ENCODE measurements around the gene CAV1.
"Not testable (repeated sequence)": the region's sequence is repeated elsewhere in the genome, so short reads cannot be mapped to it uniquely, and the experiment has no call there.

CAV1 gene, protein sequence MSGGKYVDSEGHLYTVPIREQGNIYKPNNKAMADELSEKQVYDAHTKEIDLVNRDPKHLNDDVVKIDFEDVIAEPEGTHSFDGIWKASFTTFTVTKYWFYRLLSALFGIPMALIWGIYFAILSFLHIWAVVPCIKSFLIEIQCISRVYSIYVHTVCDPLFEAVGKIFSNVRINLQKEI

DNA sequence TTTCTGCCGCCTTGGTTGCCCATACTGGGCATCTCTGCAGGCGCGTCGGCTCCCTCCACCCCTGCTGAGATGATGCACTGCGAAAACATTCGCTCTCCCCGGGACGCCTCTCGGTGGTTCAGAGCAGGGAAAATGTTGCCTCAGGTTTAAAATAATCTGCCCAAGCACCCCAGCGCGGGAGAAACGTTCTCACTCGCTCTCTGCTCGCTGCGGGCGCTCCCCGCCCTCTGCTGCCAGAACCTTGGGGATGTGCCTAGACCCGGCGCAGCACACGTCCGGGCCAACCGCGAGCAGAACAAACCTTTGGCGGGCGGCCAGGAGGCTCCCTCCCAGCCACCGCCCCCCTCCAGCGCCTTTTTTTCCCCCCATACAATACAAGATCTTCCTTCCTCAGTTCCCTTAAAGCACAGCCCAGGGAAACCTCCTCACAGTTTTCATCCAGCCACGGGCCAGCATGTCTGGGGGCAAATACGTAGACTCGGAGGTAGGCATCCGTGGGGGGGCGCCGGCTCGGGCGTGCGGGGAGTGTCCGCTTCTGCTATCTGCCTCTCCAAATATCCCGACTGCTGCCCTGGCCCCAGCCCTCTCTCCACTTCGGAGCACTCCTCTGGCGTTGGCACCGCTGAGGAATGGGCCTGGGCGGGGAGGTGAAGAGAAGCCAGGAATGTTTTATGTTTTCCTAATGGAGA, at the start of gene CAV1:
Gene CAV1, plus strand, starts transcription at position 428 of the 689 bp plus-strand sequence. Its CDS starts 27 bp downstream, at position 455.
- DNase-seq (ENCODE audit: low read depth in 3 of 3): no peak

DNA sequence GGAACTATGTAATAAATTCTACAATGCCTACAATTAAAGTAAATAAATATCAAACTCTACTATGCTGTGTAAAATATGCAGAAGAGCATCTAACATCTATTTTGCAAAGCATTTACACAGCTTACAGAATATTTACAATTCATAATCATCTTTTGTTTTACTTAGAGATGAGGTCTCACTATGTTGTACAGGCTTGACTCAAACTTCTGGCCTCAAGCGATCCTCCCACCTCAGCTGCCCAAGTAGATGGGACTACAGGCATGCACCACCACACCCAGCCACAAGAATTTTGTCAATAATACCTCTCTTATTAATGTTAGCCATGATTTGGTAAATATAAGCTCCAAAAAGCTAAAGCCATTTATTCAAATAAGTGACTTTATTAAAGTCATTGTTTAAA, 47.2 kb upstream of the CAV1 start:
- no peak for DNase-seq (ENCODE audit: low read depth in 3 of 3)

DNA sequence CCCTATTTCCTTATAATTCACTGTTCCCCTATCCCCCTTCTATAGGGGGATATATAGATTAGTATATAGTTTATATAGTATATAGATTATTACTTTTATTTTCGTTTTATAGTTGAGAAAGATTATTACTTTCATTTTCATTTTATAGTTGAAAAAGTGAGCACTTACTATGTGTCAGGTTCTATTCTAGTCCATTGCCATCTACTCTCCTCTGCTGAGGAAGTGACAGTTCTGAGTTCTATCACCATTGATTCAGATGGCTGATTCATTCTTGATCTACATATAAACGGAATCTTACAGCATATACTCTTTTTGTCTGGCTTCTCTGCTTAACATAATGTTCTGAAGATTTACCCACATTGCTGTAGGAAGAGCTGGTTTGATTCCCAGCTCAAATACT, 46.0 kb upstream of the CAV1 start:
- DNase-seq (ENCODE audit: low read depth in 3 of 3): no peak

DNA sequence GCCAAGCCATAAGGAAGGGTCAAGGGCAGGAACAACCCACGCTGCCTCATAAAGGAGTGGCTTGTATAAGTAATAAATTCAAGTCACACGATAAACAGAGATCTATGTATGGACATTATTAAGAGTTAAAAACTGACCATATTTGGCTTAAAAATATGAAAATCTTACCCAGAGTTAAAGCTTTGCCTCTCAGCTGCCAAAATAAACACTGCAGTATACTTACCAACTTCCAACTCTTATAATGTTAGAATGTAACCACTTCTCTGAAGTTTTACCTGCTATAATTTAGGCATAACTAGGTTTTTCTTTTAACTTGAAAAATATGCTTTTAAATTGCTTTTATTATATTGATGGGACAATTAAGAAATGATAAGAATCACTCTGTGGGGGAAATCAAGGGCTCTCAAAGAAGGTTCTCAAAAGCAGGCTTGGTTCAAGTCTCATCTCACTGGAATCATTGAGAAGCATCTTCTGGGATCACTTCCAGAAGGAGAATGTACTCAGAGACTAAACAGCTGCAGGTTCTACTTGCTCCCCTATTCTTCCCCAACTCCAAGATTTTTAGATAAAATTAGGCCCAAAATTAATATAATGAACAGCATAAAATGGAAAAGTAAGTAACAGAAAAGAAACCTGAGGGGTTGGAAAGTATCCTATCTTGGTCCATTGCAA, 41.4 kb upstream of the CAV1 start:
- DNase-seq (ENCODE audit: low read depth in 3 of 3): no peak

DNA sequence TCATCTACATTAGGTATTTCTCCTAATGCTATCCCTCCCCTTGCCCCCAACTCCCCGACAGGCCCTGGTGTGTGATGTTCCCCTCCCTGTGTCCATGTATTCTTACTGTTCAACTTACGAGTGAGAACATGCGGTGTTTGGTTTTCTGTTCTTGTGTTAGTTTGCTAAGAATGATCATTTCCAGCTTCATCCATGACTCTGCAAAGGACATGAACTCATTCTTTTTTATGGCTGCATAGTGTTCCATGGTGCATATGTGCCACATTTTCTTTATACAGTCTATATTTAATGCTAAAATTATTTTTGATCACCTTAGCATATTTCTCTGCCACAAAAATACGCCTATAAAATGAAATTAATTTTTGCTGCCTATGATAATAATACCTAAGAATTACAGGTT, 40.4 kb upstream of the CAV1 start:
- DNase-seq (ENCODE audit: low read depth in 3 of 3): not testable (repeated sequence)

DNA sequence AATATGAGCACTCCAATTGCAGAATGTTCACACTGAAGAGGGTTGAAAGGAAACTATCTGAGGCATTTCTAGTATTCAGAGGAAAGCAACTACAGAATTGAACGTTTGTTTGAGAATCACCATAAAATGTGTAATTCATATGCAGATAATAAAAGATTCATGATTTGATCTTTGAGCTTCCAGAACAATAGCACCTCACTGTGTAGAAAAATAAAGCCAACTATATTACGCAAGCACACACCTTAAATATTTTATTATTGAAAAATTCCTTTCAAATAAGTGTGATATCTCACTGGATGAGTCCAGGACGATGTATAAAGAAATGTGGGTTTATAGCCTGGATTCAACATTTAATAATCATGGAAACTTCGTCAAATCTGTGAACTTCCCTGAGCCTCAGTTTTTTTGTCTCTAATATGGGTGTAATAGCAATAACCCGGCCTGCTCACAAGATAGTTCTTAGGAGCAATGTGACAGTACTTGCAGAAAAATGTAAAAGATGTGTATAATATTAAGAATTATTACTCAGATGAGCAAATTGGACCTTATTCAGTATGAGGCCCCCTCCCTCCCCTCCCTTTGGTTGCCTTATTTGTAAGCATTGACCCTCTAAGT, 36.8 kb upstream of the CAV1 start:
- DNase-seq (ENCODE audit: low read depth in 3 of 3): no peak

DNA sequence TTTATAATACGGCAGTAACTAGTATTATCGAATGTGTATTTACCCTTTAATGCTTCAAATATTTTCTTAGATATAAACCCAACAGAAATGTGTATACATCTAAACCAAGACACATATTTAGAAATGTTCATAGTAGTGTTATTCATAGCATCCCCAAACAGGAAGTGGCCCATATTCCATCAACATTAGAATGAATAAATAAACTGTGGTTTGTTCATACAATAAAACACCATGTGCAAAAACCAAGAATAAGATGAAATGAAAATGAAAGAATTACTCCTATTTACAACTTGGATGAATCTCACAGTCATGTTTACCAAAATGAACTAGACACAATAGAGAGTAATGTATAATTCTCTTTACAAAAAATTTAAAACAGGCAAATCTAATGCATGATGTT, 34.5 kb upstream of the CAV1 start:
- DNase-seq (ENCODE audit: low read depth in 3 of 3): no peak

DNA sequence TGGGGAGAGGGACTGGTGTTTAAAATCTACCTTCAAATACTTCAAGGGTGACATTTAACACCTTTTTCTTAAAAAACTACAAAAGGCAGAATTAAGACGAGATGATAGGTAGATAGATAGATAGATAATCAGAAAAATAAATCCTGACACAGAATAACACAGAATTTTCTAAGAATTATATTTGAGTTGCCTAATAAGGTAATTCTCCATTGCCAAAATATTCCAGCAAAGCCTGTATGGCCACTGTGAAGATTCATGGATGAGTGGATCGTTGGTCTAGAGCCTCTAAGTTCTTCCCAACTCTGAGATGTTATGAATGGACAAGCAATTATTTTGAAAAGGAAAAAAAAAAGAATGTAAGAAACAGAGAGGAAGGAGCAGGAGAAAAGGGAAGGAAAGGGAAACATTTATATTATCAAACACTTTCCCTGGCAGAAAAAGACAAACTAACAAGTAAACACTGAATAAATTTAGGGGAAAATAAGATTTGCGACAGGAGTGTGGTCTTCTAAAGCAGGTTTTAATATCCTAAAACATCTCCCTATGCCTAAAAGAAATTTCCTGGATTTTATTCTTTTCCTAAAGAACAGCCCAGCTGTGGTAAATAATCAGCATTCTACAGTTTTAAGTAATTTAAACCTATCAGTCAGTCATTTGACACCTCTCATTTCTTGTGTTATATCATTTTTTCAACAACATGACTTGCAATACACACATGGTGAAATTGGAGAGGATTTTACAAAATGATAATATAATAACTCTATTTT, 32.8 kb upstream of the CAV1 start:
- DNase-seq (ENCODE audit: low read depth in 3 of 3): no peak

DNA sequence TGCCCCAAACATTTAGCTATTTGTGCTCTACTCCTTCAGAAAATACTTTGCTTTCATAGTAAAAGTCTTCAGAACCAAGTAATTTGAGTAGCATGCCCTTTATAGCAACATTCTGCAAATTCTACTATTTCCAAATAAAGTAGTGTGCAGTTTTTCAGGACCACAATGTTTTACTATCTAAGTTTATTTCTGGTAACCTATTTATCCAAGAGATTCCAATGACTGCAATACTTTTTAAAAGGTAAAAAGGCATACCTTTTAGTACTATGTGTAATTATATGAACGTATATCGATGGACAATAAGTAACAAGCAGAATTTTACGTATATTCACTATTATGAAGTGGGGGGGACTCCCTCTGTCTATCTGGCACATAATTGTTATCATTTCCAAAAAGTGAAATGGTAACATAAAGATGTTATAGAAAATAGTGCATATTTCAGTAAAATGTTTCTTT, 32.2 kb upstream of the CAV1 start:
- no peak for DNase-seq (ENCODE audit: low read depth in 3 of 3)

DNA sequence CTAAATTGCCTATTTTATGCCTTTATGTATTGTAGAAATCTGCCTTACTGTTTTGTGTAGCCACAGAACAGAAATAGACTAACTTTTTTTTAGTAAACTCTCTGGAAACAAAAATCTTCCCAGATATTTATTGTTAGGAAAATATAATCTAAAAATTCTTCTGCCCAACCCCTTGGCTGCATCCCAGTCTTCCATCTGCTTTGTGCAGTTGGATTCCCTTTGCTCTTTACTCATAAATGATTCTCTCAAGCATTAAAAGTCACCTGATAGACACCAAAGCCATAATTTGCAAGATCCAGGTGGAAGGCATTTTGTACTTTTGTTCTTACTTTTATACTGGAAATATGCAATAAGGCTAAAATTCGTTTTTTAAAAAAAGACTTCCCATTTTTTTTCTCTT, 31.4 kb upstream of the CAV1 start:
- no peak for DNase-seq (ENCODE audit: low read depth in 3 of 3)

DNA sequence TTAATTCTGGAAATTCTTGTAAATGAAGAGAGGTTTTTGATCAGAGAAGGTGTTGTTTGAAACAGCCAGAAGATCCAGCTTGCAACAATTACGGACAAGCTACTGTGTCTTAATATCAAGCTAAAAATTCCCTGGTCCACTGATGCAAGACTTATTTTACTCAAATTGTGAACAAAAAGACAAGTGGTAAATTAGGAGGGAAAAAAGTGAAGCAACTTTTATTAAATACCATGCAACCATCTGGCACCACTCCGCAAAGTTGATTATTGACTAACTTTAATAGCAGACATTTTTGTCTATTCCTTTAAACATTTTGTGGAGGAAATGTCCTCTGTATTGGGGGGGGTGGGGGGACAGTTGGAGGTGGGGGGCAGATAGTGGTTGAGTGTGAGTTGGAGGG, 30.4 kb upstream of the CAV1 start:
- no peak for DNase-seq (ENCODE audit: low read depth in 3 of 3)

DNA sequence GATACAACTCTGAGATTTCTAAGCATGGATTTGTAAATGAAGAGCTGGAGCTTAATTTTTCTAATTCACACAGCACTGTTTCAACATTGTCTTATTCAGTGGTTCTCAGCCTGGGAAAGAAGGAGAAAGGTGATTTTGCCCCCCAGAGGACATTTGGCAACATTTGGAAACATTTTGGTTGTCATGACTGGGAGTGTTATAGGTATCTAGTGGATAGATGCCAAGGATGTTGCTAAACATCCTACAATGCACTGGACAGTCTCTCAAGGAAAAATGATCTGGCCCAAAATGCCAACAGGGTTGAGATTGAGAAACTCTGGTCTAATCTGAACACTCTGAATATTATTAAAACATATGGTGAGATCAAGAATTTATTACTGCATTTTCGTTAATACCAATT, 29.1 kb upstream of the CAV1 start:
- no peak for DNase-seq (ENCODE audit: low read depth in 3 of 3)

DNA sequence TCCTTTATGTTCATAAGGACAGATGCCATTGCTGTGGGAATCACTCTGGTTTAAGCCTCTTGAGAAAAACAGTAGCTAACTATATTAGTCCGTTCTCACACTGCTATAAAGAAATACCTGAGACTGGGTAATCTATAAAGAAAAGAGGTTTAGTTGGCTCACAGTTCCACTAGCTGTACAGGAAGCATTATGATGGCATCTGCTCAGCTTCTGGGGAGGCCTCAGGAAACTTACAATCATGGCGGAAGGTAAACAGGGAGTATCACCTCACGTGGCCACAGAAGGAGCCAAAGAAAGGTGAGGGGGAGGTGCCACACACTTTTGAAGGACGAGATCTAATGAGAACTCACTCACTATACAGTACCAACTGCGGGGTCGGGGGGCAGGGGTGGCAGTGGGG, 28.2 kb upstream of the CAV1 start:
- DNase-seq (ENCODE audit: low read depth in 3 of 3): no peak

DNA sequence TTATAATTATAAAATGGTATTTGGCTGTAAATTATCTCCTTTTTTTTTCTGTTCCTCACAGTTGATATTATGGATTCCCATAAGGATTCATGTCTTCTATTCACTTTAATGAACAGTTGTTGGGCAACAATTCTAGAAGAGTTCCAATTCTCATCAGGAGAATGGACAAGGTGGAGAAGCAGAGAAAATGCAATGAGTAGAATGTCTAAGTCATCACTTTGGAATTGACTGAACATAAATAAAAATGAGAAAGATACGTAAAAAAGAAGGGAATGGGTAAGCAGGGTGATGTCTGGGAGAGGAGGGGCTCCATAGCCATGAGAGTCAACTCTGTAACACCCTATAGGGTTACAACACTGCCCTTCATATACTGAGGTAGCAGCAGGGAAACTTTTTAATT, 27.1 kb upstream of the CAV1 start:
- DNase-seq (ENCODE audit: low read depth in 3 of 3): no peak

DNA sequence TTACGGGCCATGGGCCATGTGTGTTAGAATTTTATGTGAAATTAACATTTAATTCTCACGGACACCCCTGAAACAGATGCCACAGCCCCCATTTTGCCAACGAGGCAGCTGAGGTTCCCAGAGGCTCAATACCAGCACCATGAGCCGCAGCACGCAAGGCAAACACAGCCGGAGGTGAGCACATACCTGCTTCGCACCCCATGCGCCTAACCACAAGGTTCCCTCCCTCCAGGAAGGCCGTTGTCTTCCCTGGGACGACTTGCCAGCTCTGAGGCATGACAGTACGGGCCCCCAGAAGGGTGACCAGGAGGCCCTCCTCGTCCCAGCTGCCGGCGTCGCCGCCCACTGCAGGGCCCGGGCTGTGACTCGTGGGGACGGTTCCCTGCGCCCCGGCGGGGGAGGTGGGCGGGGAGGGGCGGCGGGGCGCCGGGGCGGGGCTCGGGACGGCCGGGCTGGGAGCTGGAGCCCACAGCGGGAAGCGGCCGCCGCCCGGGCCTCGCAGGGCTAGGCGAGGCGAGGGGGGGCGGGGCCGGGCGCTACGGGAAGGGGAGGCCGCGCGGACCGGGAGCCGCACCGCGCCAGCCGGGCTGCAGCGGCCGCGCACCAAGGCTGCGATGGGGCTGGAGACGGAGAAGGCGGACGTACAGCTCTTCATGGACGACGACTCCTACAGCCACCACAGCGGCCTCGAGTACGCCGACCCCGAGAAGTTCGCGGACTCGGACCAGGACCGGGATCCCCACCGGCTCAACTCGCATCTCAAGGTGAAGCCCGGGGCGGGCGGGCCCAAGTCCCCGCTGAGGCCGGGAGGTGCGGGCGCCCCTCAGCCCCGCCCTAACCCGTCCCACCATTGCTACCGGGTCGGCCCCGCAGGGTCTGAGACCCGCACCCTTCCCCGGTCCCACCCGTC, 25.4 kb upstream of the CAV1 start, which contains the start of gene CAV2:
Gene CAV2, plus strand, starts transcription at position 571 of the 910 bp plus-strand sequence. Its CDS starts 44 bp downstream, at position 615.
- no peak for DNase-seq (ENCODE audit: low read depth in 3 of 3)

DNA sequence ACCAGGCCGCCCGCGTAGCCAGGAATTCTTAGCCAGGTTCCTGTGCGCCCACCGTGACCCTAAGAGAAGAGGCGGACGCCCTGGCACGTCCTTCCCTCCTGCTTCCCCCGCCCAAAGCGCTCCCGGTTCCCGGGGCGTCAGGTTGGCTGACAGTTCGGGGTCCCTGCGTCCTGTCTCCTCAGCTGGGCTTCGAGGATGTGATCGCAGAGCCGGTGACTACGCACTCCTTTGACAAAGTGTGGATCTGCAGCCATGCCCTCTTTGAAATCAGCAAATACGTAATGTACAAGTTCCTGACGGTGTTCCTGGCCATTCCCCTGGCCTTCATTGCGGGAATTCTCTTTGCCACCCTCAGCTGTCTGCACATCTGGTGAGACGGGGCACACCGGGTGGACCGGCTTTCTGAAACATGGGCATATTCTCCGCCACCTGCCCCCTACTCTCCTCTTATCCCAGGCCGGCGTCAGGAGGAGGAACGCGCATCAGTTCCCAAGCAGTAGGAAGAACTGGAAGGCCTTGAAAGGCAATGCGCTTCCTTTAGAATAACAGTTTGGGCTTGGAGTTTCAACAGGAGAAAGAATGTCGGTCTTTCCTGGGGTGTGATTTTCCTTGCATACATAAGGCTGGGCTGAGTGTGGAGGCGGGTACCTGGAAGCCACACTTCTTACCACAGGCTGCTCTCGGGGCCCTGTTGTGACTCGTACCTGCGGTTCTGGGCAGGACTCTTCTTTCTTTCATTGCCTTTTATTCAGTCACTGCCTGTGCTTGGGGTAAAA, 24.6 kb upstream of the CAV1 start:
- DNase-seq (ENCODE audit: low read depth in 3 of 3): no peak

DNA sequence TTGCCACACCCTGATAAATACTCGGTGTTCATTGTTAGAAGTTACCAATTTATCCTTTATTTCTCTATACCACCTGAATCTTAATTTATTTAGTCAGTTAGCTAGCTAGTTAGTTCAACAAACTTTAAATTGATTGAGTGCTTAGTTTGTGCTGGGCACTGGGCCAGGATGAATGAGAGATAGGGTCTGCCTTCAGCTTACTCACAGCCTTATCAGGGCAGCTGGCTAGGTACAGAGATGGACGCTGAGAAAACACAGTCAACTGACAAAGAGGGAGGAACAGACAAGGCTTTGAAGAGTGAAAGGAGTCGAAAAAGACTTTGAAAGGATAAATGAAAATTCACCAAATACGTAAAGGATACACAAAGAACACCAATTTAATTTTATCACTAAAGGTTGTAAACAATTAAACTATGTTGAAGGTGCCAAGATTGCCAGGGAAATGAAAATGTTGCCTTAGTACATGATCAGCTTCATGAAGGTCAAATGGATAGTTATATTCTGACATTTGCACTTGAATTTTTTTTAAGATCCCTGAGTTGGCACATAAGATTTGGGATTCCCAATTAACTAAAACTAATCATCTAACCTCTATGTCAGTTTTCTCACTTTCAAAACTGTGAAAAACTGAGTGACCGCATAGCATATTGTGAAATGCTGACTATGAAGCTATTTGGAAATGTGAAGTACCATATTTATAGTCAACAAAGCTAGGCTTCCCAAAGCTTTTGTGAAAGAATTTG, 23.2 kb upstream of the CAV1 start:
- no peak for DNase-seq (ENCODE audit: low read depth in 3 of 3)

DNA sequence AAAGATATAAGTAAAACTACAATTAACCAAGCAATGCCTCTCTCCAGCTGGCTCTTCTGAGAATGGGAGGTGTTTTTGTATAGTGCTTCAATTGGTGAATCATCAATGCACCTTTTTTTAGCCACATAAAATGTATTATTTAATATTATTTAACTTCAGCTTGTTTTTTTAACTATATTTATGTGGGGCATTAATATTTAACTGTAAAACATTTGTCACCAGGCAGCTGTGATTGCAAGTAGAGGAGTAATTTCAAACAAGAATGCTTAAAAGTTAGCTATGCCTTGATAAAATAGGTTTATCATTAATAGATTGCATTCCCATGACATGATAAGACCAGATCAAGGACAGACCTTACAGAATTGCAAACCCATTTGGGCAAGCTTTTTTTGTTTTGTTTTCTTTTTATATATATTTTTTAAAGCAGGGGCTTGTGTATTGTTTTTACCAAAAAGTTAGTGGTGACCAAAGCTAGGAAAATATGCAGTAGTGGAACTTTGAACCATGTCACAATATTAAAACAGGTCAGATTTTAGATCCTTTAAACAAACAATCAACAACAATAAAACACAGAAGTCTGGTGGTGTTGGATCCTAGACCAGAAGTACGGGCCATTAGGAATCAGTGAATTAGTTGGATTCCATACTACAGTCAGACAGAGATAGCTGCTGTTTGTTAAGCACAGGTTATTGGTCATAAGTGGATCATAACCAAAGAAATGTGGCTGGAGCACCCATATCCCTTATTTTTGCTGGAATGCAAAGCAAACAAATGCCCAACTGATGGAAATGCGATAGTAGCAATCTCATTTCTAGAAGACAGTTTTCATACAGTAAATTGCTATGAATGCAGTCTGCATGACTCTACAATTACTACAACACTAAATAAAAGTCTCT, 22.4 kb upstream of the CAV1 start:
- no peak for DNase-seq (ENCODE audit: low read depth in 3 of 3)
